Measurements from ENCODE around the gene DSEL.

DNA sequence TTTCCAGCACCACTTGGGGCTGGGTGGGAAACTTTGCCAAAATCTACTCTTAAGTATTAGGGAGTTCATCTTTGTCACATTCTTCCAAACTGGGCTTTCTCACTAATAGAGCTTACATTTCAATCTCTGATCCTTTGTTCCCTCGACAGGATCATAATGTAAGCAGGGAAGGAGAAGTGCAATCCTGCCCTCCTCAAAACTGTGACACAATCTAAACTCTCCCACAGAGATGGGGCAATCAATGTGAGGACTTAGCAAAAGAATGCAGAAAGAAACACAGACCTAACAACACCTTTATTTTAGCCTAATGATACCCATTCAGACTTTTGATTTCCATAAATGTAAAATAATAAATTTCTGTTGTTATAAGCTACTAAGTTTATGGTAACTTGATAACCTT, 40.8 kb downstream of the DSEL start:
- TF ChIP-seq, protein P1, sequence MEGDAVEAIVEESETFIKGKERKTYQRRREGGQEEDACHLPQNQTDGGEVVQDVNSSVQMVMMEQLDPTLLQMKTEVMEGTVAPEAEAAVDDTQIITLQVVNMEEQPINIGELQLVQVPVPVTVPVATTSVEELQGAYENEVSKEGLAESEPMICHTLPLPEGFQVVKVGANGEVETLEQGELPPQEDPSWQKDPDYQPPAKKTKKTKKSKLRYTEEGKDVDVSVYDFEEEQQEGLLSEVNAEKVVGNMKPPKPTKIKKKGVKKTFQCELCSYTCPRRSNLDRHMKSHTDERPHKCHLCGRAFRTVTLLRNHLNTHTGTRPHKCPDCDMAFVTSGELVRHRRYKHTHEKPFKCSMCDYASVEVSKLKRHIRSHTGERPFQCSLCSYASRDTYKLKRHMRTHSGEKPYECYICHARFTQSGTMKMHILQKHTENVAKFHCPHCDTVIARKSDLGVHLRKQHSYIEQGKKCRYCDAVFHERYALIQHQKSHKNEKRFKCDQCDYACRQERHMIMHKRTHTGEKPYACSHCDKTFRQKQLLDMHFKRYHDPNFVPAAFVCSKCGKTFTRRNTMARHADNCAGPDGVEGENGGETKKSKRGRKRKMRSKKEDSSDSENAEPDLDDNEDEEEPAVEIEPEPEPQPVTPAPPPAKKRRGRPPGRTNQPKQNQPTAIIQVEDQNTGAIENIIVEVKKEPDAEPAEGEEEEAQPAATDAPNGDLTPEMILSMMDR (IDR thresholded peaks at IDR 0.05; ENCODE audit: insufficient read depth, low read depth, low read length) = no peak
- TF ChIP-seq EZH2 (IDR thresholded peaks at IDR 0.05; ENCODE audit: insufficient read depth, low read length) = no peak
